Activated B cell treated with CpG ODN at 0.5 μM for 24 hours (primary cell): ENCODE data around the gene NPAS2. TPM values are rescaled to one million over a fixed set of nuclear protein-coding genes. Genes with fewer than 3 reads are reported as not detected.

Experiments used
- ATAC-seq: fragments of 200-7000 bp; cut with Tn5 transposase; one replicate; pipeline ENCODE4 v1.10.0; 2021; ENCODE audit warnings: low read depth, mild to moderate bottlenecking, moderate library complexity
- CTCF ChIA-PET: fragments of 350-600 bp; sonication (Branson Sonifier 250); formaldehyde crosslinking; loops from one replicate; lab custom pipeline; 2021; ENCODE audit warnings: antibody characterized with exemption; lab: Charles Lee
- POLR2A ChIA-PET: fragments of 350-600 bp; sonication (Branson Sonifier 250); formaldehyde crosslinking; loops from one replicate; lab custom pipeline; 2021; ENCODE audit warnings: antibody characterized with exemption; lab: Charles Lee
- DNase-seq: peaks from one replicate; pipeline ENCODE4 v3.0.0; 2022
- H3K27ac Mint-ChIP-seq: one replicate; pipeline ENCODE4 v1.8.0; 2020; ENCODE audit warnings: mixed read lengths
- H3K27me3 Mint-ChIP-seq: one replicate; pipeline ENCODE4 v1.8.0; 2021; ENCODE audit warnings: mixed read lengths
- H3K36me3 Mint-ChIP-seq: one replicate; pipeline ENCODE4 v1.8.0; 2021; ENCODE audit warnings: low read depth, mixed read lengths
- H3K4me1 Mint-ChIP-seq: one replicate; pipeline ENCODE4 v1.8.0; 2021; ENCODE audit warnings: mixed read lengths
- H3K4me3 Mint-ChIP-seq: one replicate; pipeline ENCODE4 v1.8.0; 2020; ENCODE audit warnings: mild to moderate bottlenecking, mixed read lengths
- H3K9me3 Mint-ChIP-seq: one replicate; pipeline ENCODE4 v1.8.0; 2020; ENCODE audit warnings: mixed read lengths
- intact Hi-C: fragments of 100-400 bp; cut with micrococcal nuclease; formaldehyde crosslinking; loops from one replicate; pipeline ENCODE4 v1.15.1; 2024
- total RNA-seq: library from RNA; stranded (reverse); gene quantifications from 2 replicates; pipeline ENCODE4 v1.2.3, GENCODE V29; 2022
- TF ChIP-seq, protein P1 (sequence below): fragments of 200-600 bp; IDR thresholded peaks from one replicate; pipeline ENCODE4 v1.8.0; 2022; ENCODE audit warnings: antibody characterized with exemption, mild to moderate bottlenecking

NPAS2 gene
- total RNA-seq, 1 donor from 2014 or later = not detected

DNA sequence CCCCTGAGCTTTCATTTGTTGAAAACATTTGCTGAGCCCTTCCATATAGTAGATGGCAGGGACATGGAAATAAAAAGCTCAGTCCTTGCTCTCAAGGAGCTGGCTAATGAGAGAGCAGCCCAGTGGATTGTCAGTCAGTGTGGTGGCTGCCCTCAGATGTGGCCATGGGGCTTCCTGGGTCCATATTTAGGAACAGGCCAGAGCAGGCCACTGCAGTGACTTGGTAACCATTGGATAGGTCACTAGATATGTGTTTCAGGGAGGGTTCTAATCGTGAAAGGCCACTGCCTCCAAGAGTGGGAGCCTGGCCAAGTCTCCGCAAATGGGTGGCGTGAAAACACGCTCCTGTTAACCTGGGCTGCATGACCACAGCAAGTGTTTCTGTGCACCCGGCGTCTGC lies 37.4 kb downstream of the NPAS2 start:
- intact Hi-C loops = no loop called here
- no peak for ATAC-seq

DNA sequence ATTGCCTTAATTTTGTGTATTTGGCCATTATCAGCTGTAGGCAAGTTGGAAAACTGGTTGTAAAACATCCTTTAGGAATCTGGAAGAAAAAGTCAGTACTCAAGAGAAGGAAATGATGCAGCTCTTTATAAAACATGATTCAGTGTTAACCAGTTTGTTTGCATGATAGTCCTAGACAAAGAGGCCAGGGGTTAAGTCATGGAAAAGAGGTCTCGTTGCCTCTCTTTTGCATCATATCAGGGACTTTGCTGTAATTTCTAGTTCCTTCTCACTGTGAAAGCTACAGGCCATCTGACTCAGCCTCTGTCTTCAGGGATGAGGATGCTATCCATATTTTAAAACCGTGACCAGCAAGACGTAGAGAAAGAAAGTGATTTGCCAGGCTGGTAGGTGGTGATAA lies 38.0 kb downstream of the NPAS2 start:
- POLR2A ChIA-PET = no interaction called here
- intact Hi-C loops = no loop called here
- Mint-ChIP-seq H3K27me3 (peaks cover 8% of the 10 kb centered on the region), H3K36me3 (no peaks in the 10 kb centered on the region), H3K4me3 (no peak overlapping the region), H3K27ac (no peak overlapping the region), H3K4me1 (no peaks in the 10 kb centered on the region), H3K9me3 (no peaks in the 10 kb centered on the region)
- DNase-seq = no peak
- no peak for ATAC-seq
- CTCF ChIA-PET = no interaction called here
- TF ChIP-seq, protein P1, sequence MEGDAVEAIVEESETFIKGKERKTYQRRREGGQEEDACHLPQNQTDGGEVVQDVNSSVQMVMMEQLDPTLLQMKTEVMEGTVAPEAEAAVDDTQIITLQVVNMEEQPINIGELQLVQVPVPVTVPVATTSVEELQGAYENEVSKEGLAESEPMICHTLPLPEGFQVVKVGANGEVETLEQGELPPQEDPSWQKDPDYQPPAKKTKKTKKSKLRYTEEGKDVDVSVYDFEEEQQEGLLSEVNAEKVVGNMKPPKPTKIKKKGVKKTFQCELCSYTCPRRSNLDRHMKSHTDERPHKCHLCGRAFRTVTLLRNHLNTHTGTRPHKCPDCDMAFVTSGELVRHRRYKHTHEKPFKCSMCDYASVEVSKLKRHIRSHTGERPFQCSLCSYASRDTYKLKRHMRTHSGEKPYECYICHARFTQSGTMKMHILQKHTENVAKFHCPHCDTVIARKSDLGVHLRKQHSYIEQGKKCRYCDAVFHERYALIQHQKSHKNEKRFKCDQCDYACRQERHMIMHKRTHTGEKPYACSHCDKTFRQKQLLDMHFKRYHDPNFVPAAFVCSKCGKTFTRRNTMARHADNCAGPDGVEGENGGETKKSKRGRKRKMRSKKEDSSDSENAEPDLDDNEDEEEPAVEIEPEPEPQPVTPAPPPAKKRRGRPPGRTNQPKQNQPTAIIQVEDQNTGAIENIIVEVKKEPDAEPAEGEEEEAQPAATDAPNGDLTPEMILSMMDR = no peak

More for the DNA sequence above, 37.4 kb downstream of the NPAS2 start:
- H3K9me3 Mint-ChIP-seq = no peaks in the 10 kb centered on the region
- no peak for DNase-seq
- ChIA-PET CTCF (no interaction called here), POLR2A (no interaction called here)
- no peak overlapping the region for H3K4me3 Mint-ChIP-seq
- TF ChIP-seq, protein P1 = no peak
- no peak overlapping the region for H3K27ac Mint-ChIP-seq
- H3K27me3 Mint-ChIP-seq = peaks cover 8% of the 10 kb centered on the region
- no peaks in the 10 kb centered on the region for H3K4me1 Mint-ChIP-seq
- H3K36me3 Mint-ChIP-seq = no peaks in the 10 kb centered on the region

DNA sequence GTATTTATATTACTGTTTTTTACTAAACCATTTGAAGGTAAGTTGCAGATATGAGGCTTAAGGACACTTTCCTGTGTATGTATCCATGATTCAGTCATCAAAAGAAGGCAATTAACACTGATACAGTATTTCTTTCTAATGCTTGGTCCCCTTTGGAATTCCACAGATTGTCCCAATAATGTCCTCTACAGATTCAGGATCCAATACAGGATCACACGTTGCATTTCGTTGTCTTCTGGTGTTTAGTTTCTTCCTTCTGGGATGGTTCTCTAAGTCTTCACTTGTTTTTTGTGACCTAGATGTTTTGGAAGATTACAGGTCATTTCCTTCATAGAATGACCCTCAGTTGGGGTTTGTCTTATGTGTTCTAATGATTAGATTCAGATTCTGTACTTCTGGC lies 40.0 kb downstream of the NPAS2 start:
- Mint-ChIP-seq H3K4me3 (no peak overlapping the region), H3K27ac (no peak overlapping the region), H3K4me1 (no peaks in the 10 kb centered on the region), H3K27me3 (peaks cover 8% of the 10 kb centered on the region), H3K36me3 (no peaks in the 10 kb centered on the region), H3K9me3 (no peaks in the 10 kb centered on the region)
- TF ChIP-seq, protein P1 = no peak
- intact Hi-C loops = no loop called here
- DNase-seq (no peak), ATAC-seq (no peak)
- ChIA-PET POLR2A (no interaction called here), CTCF (no interaction called here)

DNA sequence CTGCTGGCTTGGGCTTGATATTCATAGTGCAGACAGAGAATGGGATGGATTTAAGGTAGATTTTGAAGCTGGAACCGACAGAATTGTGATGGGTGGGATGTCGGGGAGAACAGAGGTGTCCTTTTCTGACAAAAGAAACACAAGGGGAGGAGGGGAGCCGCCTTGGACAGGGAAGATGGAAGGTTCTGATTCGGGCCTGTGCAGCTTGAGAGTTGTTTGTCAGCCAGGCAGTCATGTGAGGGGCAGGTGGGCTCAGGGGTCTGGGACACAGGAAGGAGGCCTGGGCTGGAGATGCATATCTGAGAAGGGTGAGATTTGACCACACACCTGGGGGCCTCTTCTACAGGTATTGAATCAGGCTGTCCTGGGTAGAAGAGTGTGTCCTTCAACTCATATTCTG lies 41.4 kb downstream of the NPAS2 start:
- Mint-ChIP-seq H3K4me3 (no peak overlapping the region), H3K9me3 (no peaks in the 10 kb centered on the region), H3K27me3 (peaks cover 12% of the 10 kb centered on the region), H3K4me1 (no peaks in the 10 kb centered on the region), H3K27ac (no peak overlapping the region), H3K36me3 (no peaks in the 10 kb centered on the region)
- ATAC-seq (no peak), DNase-seq (no peak)
- intact Hi-C loops = no loop called here
- POLR2A ChIA-PET = no interaction called here
- CTCF ChIA-PET = no interaction called here
- TF ChIP-seq, protein P1 = no peak

DNA sequence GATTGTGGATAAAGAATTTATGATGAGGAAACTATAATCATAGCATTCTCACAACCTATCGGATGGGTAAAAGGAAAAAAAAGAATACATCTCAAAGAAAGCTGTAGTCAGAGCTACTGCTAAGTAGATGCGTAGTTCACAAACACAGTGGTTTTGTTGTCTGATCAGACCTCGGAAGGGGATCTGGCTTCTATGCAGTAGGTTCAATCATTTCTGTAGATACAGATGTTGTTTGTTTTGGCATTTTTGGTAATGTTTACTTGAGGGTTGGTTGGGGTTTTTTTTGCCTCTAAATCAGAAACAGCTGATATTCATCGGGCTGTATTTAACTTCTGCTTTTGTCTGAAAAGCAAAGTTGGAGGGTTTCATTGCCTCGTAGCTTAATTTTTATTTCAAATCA lies 42.1 kb downstream of the NPAS2 start:
- no peaks in the 10 kb centered on the region for H3K4me1 Mint-ChIP-seq
- H3K4me3 Mint-ChIP-seq = no peak overlapping the region
- DNase-seq = no peak
- no peak for ATAC-seq
- POLR2A ChIA-PET = no interaction called here
- CTCF ChIA-PET = no interaction called here
- no peak overlapping the region for H3K27ac Mint-ChIP-seq
- no peaks in the 10 kb centered on the region for H3K36me3 Mint-ChIP-seq
- H3K9me3 Mint-ChIP-seq = peaks cover 4% of the 10 kb centered on the region
- TF ChIP-seq, protein P1 = no peak
- H3K27me3 Mint-ChIP-seq = peaks cover 13% of the 10 kb centered on the region
- intact Hi-C loops = no loop called here
